Measurements from ENCODE around the gene MED29. TPM values are rescaled to one million over a fixed set of nuclear protein-coding genes. Genes with fewer than 3 reads are reported as not detected.

Gene MED29
- total RNA-seq, 1 experiment from 2014 or later = 42.9 TPM

DNA sequence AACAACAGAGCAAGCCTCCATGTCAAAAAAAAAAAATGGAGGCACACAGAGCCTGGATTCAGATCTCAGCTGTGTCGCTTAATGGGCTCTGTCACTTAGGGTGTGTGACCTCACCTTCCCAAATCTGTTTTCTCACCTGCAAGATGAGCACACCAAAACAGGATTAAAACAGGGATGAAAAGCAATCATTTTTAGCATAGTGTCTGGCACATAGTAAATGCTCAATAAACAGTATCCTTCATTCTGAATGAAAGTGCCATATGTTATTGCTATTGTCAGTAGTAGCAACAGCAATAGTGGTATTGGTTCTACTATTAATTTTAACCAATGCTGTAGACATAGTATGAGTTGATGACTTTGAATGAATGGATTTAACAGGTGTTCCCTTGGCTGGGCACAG lies 25.6 kb upstream of the MED29 start:
- H3K27ac Mint-ChIP-seq = no peak overlapping the region
- H3K27me3 Mint-ChIP-seq (ENCODE audit: low read depth) = no peaks in the 10 kb centered on the region
- ATAC-seq = no peak
- TF ChIP-seq RELA (CRISPR knock-in tag; IDR thresholded peaks at IDR 0.05; ENCODE audit: borderline replicate concordance) (no peak), ZNF423 (CRISPR knock-in tag; IDR thresholded peaks at IDR 0.05) (no peak), GTF2I (CRISPR knock-in tag; conservative IDR thresholded peaks at IDR 0.05) (no peak), NFYB (CRISPR knock-in tag; conservative IDR thresholded peaks at IDR 0.05; ENCODE audit: low read depth) (no peak), ZBTB43 (CRISPR knock-in tag; IDR thresholded peaks at IDR 0.05) (no peak), FOXK1 (CRISPR knock-in tag; IDR thresholded peaks at IDR 0.05) (no peak), ATF6 (CRISPR knock-in tag; IDR thresholded peaks at IDR 0.05) (no peak), SP1 (CRISPR knock-in tag; conservative IDR thresholded peaks at IDR 0.05) (no peak), MXD4 (CRISPR knock-in tag; IDR thresholded peaks at IDR 0.05; ENCODE audit: borderline replicate concordance) (no peak), IRF2 (CRISPR knock-in tag; IDR thresholded peaks at IDR 0.05; ENCODE audit: borderline replicate concordance, low read depth) (no peak), EMX1 (CRISPR knock-in tag; IDR thresholded peaks at IDR 0.05) (no peak), NFE2L1 (CRISPR knock-in tag; IDR thresholded peaks at IDR 0.05) (no peak), GABPB1 (CRISPR knock-in tag; IDR thresholded peaks at IDR 0.05) (no peak), CTCF (IDR thresholded peaks at IDR 0.05) (no peak), ERG (CRISPR knock-in tag; IDR thresholded peaks at IDR 0.05) (no peak)
- TF ChIP-seq, protein P1, sequence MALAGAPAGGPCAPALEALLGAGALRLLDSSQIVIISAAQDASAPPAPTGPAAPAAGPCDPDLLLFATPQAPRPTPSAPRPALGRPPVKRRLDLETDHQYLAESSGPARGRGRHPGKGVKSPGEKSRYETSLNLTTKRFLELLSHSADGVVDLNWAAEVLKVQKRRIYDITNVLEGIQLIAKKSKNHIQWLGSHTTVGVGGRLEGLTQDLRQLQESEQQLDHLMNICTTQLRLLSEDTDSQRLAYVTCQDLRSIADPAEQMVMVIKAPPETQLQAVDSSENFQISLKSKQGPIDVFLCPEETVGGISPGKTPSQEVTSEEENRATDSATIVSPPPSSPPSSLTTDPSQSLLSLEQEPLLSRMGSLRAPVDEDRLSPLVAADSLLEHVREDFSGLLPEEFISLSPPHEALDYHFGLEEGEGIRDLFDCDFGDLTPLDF (CRISPR knock-in tag; IDR thresholded peaks at IDR 0.05) = no peak
- TF ChIP-seq, protein P2, sequence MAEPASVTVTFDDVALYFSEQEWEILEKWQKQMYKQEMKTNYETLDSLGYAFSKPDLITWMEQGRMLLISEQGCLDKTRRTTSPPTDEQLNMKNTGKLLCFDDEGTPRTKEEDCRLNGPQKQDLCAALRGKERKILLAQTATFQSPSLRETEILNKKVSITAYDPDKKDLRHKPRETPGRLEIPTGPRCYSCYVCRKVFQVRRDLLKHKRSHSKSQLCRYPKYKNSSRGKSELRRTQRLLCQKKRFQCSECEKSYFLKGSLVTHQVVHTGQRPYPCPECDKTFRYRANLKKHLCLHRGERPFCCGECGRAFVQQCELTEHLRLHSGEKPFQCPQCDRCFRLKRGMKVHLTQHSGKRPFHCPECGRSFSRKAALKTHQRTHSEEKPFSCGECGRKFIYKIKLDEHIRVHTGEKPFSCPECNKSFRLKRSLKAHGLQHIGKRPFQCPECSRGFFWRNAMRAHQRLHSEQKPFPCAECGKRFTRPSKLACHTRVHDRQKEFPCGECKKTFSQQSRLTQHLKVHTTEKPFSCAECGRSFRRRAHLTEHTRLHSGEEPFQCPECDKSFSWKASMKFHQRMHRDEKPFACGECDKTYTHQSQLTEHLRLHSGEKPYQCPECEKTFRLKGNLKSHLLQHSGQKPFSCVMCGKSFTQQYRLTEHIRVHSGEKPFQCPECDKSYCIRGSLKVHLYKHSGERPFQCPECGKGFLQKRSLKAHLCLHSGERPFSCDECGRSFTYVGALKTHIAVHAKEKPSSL (CRISPR knock-in tag; conservative IDR thresholded peaks at IDR 0.05) = no peak
- ChIA-PET POLR2A (interaction anchor here (0.6 kb wide), 1 partner anchor 22 kb away, joined by 4 read pairs; no protein-coding TSS in a partner anchor), CTCF (no interaction called here)
- H3K36me3 Mint-ChIP-seq = peaks cover 50% of the 10 kb centered on the region
- no peak for DNase-seq (ENCODE audit: low spot score)
- H3K9me3 Mint-ChIP-seq = no peaks in the 10 kb centered on the region
- no peak overlapping the region for H3K4me3 Mint-ChIP-seq
- H3K4me1 Mint-ChIP-seq = no peaks in the 10 kb centered on the region

GRCh38 chr19:39369200-39369599 lies 22.0 kb upstream of the MED29 start:
- peaks cover 50% of the 10 kb centered on the region for H3K36me3 Mint-ChIP-seq
- no peak overlapping the region for H3K4me3 Mint-ChIP-seq
- H3K9me3 Mint-ChIP-seq = no peaks in the 10 kb centered on the region
- no peaks in the 10 kb centered on the region for H3K4me1 Mint-ChIP-seq
- POLR2A ChIA-PET = no interaction called here
- CTCF ChIA-PET = interaction anchor here (1.7 kb wide), 1 partner anchor 27 kb away, joined by 4 read pairs; the partner anchor contains the start of gene SAMD4B
- no peak overlapping the region for H3K27ac Mint-ChIP-seq
- H3K27me3 Mint-ChIP-seq (ENCODE audit: low read depth) = no peaks in the 10 kb centered on the region
- no peak for ATAC-seq
- no peak for DNase-seq (ENCODE audit: low spot score)
- TF ChIP-seq ZNF512 (CRISPR knock-in tag; IDR thresholded peaks at IDR 0.05; ENCODE audit: borderline replicate concordance) (no peak), ZNF121 (CRISPR knock-in tag; IDR thresholded peaks at IDR 0.05) (peak; percentile 78; the same call in 1 of the 2 replicates)

All from WTC11 (cell line).